DOHH2 (cell line): Measurements from ENCODE around the gene VPREB1.

ENCODE experiments used
- EZH2phosphoT487 ChIP-seq: fragments of 200-600 bp; sonication (generic); IDR thresholded peaks from 2 replicates; pipeline ENCODE4 v1.6.1; 2017; ENCODE audit warnings: borderline replicate concordance, mild to moderate bottlenecking, antibody characterized with exemption, low read length, moderate library complexity, mixed read lengths
- TF ChIP-seq, protein P1 (sequence below): fragments of 200-600 bp; sonication (generic); IDR thresholded peaks from one replicate; pipeline ENCODE4 v1.5.1; 2014; ENCODE audit warnings: antibody characterized with exemption, mild to moderate bottlenecking, low read depth, low read length; ENCODE audit not compliant: poor library complexity, severe bottlenecking

GRCh38 chr22:22218302-22218701, 26.3 kb upstream of the VPREB1 start:
- TF ChIP-seq, protein P1, sequence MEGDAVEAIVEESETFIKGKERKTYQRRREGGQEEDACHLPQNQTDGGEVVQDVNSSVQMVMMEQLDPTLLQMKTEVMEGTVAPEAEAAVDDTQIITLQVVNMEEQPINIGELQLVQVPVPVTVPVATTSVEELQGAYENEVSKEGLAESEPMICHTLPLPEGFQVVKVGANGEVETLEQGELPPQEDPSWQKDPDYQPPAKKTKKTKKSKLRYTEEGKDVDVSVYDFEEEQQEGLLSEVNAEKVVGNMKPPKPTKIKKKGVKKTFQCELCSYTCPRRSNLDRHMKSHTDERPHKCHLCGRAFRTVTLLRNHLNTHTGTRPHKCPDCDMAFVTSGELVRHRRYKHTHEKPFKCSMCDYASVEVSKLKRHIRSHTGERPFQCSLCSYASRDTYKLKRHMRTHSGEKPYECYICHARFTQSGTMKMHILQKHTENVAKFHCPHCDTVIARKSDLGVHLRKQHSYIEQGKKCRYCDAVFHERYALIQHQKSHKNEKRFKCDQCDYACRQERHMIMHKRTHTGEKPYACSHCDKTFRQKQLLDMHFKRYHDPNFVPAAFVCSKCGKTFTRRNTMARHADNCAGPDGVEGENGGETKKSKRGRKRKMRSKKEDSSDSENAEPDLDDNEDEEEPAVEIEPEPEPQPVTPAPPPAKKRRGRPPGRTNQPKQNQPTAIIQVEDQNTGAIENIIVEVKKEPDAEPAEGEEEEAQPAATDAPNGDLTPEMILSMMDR, result no peak
- TF ChIP-seq EZH2phosphoT487, result no peak
